Heart left ventricle (tissue), 16 donors: Measurements from ENCODE around the gene ERBB2. TPM values are rescaled to one million over a fixed set of nuclear protein-coding genes. Genes with fewer than 3 reads are reported as not detected.
A peak's percentile ranks its signal among the peaks of the same experiment; 100 is the strongest.

Experiments used
- ATAC-seq, 4 donors: fragments of 200-7000 bp; cut with Tn5 transposase; one replicate each; pipeline ENCODE4 v1.9.1; 2020 to 2022; ENCODE audit warnings: moderate library complexity in 4 of 4, mild to moderate bottlenecking in 3 of 4, moderate number of reproducible peaks in 1 of 4
- DNase-seq, 5 donors: peaks; one replicate each; pipeline ENCODE4 v3.0.0-alpha.2; 2020
- H3K27ac ChIP-seq, 12 donors: fragments of 200-600 bp; sonication (generic) in 4 of 12; one replicate each; pipeline versions ENCODE4 v1.5.0 to v1.8.0; 2016 to 2022; ENCODE audit warnings: mild to moderate bottlenecking in 2 of 12
- H3K27me3 ChIP-seq, 9 donors: fragments of 200-600 bp; sonication (generic) in 2 of 9; one replicate each; pipeline versions ENCODE4 v1.5.1 to v1.8.0; 2016 to 2022; ENCODE audit warnings: mild to moderate bottlenecking in 3 of 9
- H3K36me3 ChIP-seq, 9 donors: fragments of 200-600 bp; sonication (generic) in 2 of 9; one replicate each; pipeline versions ENCODE4 v1.5.0 to v1.8.0; 2018 to 2022; ENCODE audit warnings: mild to moderate bottlenecking in 2 of 9
- H3K4me1 ChIP-seq, 12 donors: fragments of 200-600 bp; sonication (generic) in 4 of 12; one replicate each; pipeline versions ENCODE4 v1.5.0 to v1.8.0; 2016 to 2022; ENCODE audit warnings: mild to moderate bottlenecking in 3 of 12
- H3K4me3 ChIP-seq, 12 donors: fragments of 200-600 bp; sonication (generic) in 4 of 12; one replicate each; pipeline versions ENCODE4 v1.5.0 to v1.8.0; 2017 to 2022; ENCODE audit warnings: mild to moderate bottlenecking in 9 of 12, moderate library complexity in 4 of 12
- H3K9me3 ChIP-seq, 12 donors: fragments of 200-600 bp; sonication (generic) in 4 of 12; one replicate each; pipeline versions ENCODE4 v1.5.0 to v1.8.0; 2016 to 2022; ENCODE audit warnings: mild to moderate bottlenecking in 1 of 12
- POLR2A ChIP-seq, 2 donors: fragments of 450-650 bp; IDR thresholded peaks; one replicate each; pipeline ENCODE4 v1.6.1; 2017; ENCODE audit warnings: antibody characterized with exemption in 2 of 2, mild to moderate bottlenecking in 2 of 2, moderate library complexity in 2 of 2
- WGBS, 4 donors: extraction: QIAGEN DNeasy Blood & Tissue Kit in 2 of 4; methylation state at CpG; one replicate each; pipeline versions ENCODE4 v1.1.5 to v1.1.7; 2013 to 2018; 5-methylcytosine and 5-hydroxymethylcytosine counted together
- intact Hi-C, 10 donors: fragments of 100-400 bp; cut with DNase I; formaldehyde crosslinking; loops; one replicate each; pipeline versions ENCODE4 v1.11.1 to v1.14.2; 2022
- long read RNA-seq, 3 donors: library from polyadenylated mRNA; unstranded; transcript quantifications; one replicate each; pipeline ENCODE4 v2.0.0, GENCODE V29; 2020 to 2021
- polyA plus RNA-seq, 2 donors: library from polyadenylated mRNA; stranded (reverse); fragments of 200-250 nt; gene quantifications; one replicate each; pipeline ENCODE4 v1.2.3, GENCODE V29; 2013
- total RNA-seq, 9 donors: library from RNA; depleted of rRNA in 2 of 9; stranded (reverse); fragments of >200 nt in 2 of 9; fragmentation: NEBNext Ultra II Directional in 3 of 9; extraction: Animal tissue kit (Norgen Biotek cat#: 25700) in 3 of 9; gene quantifications; one replicate each; pipeline versions ENCODE4 v1.1.0 to v1.2.4, GENCODE V29; 2016 to 2023
- TF ChIP-seq, protein P1 (sequence below), 12 donors: fragments of 200-600 bp; sonication (generic) in 4 of 12; IDR thresholded peaks; one replicate each; pipeline versions ENCODE4 v1.5.0 to v1.8.0; 2018 to 2022; ENCODE audit warnings: antibody characterized with exemption in 12 of 12, mild to moderate bottlenecking in 5 of 12
- donor health status: ischemic (EF 13 %, LVEDD 7.1; RV severe dilation, severe dysfunction).
- donor health status: healthy with polysubstance abuse.
- donor health status: DM: no; HTN: yes; CAD: no.
- donor health status: DM: no; HTN: no; CAD: no.
- donor health status: ischemic (EF 25% LVEDD 6.9; RV normal size, moderate dysfunction).
- donor health status: ischemic (EF 25% LVEDD 5.7; RV mildly dilated, moderate dysfunction).
- donor health status: healthy.
- donor health status: DM: yes; HTN: yes; CAD: no.
- donor health status: ischemic (EF 35%, LVEDD 5.7; RV mildly dilated, moderate dysfunction).
- donor health status: nonischemic (EF 11% LVEDD 7.7; RV severe dilation, severe dysfunction).
- donor health status: DM: yes; HTN: yes; CAD: no.
- donor health status: PGD.
- donor health status: ischemic (EF 29% LVEDD 5.4; RV normal size, mild dysfunction).
- donor health status: nonischemic (EF 23%, LVEDD 6.1; RV moderate dilation, normal function).

ERBB2 gene
- total RNA-seq: 10 to 100 TPM; 51.4 to 95.1 (median 79.3) TPM
- 10 to 100 TPM; 29.7 to 77.4 TPM for polyA plus RNA-seq
- long read RNA-seq, donor 1, full-length matches to known transcripts: 10 of 82 reads
- long read RNA-seq, donor 1, partial matches to known transcripts: 67 of 82 reads
- long read RNA-seq, donor 1, other reads (novel, unspliced or antisense): 5 of 82 reads
- long read RNA-seq, donor 2, full-length matches to known transcripts: 12 of 152 reads
- long read RNA-seq, donor 2, partial matches to known transcripts: 129 of 152 reads
- long read RNA-seq, donor 2, other reads (novel, unspliced or antisense): 11 of 152 reads
- long read RNA-seq, donor 3, full-length matches to known transcripts: 6 of 72 reads
- long read RNA-seq, donor 3, partial matches to known transcripts: 59 of 72 reads
- long read RNA-seq, donor 3, other reads (novel, unspliced or antisense): 7 of 72 reads

DNA sequence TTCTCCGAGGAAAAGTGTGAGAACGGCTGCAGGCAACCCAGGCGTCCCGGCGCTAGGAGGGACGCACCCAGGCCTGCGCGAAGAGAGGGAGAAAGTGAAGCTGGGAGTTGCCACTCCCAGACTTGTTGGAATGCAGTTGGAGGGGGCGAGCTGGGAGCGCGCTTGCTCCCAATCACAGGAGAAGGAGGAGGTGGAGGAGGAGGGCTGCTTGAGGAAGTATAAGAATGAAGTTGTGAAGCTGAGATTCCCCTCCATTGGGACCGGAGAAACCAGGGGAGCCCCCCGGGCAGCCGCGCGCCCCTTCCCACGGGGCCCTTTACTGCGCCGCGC lies at the start of gene ERBB2:
Gene ERBB2 (plus strand): TSS at position 247 of the 330 bp plus-strand sequence. CDS start 175 bp downstream, outside the sequence.
- Histone ChIP-seq H3K27me3 (peaks cover 0 to 13% (median 0%) of the 10 kb centered on the region in 9 donors), H3K9me3 (no peaks in the 10 kb centered on the region), H3K36me3 (peaks cover 0 to 5% (median 0%) of the 10 kb centered on the region in 9 donors), H3K4me3 (peak within 1 kb of the TSS; percentile 71 to 99 (median 90)), H3K4me1 (peaks cover 0 to 48% (median 16%) of the 10 kb centered on the region in 12 donors), H3K27ac (peak within 1 kb of the TSS; percentile 54 to 94 (median 90))
- peak; percentile 66 to 87 (median 86) for ATAC-seq
- peak; percentile 74 to 83 (median 78) for DNase-seq
- WGBS, 4 donors: 1 to 3% (median 2%) methylated on average over 12 to 20 of the region's 20 CpGs
- TF ChIP-seq POLR2A (IDR thresholded peaks at IDR 0.05): peak in 1 of 2 donors; percentile 58
- TF ChIP-seq, protein P1, sequence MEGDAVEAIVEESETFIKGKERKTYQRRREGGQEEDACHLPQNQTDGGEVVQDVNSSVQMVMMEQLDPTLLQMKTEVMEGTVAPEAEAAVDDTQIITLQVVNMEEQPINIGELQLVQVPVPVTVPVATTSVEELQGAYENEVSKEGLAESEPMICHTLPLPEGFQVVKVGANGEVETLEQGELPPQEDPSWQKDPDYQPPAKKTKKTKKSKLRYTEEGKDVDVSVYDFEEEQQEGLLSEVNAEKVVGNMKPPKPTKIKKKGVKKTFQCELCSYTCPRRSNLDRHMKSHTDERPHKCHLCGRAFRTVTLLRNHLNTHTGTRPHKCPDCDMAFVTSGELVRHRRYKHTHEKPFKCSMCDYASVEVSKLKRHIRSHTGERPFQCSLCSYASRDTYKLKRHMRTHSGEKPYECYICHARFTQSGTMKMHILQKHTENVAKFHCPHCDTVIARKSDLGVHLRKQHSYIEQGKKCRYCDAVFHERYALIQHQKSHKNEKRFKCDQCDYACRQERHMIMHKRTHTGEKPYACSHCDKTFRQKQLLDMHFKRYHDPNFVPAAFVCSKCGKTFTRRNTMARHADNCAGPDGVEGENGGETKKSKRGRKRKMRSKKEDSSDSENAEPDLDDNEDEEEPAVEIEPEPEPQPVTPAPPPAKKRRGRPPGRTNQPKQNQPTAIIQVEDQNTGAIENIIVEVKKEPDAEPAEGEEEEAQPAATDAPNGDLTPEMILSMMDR (IDR thresholded peaks at IDR 0.05): no peak
- intact Hi-C loops: loop anchor here in 2 of 10 donors (1.0 to 5.0 kb wide), 2 partner anchors 12 to 33 kb away; partner anchors contain the start of gene MIEN1 (in 1 of the 2)

DNA sequence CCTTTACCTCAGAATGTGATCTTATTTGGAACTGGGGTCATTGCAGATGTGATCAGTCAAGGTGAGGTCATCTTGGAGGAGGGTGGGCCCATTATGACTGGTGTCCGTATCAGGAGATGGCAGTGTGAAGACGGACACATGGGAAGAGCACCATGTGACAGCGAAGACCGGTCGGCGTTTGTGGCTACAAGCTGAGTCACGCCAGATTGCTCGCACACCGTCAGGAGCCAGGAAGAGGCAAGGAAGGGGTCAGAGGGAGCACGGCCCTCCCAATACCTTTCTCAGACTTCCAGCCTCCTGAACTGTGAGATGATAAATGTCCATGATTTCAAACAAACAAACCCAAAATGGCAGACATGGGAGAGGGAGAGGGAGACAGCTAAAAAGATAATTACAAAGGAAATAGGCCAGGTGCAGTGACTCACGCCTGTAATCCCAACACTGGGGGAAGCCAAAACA lies 49.7 kb upstream of the ERBB2 start:
- no peak for DNase-seq
- ATAC-seq: no peak

DNA sequence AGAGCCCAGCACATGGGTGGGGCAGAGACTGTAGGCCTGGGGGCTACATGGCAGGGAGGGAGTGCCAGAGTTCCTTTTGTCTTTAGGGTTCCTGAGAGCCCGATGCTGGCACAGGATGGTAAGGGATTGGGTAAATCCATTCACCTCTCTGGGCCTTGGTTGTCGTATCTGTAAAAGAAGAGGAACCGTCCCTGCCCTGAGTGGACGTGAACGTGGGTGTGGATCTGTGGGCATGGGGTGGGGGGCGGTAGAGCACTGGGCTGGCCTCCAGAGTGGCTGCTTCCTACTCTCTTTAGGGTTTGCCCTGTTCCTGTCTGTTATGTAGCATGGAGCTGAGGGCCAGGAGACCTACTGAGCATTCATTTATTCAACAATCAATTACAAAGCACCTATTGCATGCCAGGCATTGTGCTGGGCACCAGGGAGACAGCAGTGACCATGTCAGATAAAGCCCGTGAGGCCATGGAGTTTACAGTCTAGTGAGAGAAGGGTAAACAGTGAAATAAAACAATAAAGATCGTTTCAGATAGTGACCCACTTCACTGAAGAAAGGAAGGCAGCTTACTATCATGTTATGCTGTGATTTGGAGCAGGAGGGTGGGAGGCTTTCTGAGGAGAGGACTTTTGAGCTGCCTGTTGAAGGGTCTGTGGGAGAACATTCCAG lies 47.8 kb upstream of the ERBB2 start:
- Histone ChIP-seq H3K27ac (peak overlapping the region in 2 of 12 donors; percentile 19 to 30), H3K4me1 (peaks cover 0 to 39% (median 8%) of the 10 kb centered on the region in 12 donors), H3K36me3 (peaks cover 0 to 23% (median 5%) of the 10 kb centered on the region in 9 donors), H3K27me3 (no peaks in the 10 kb centered on the region), H3K9me3 (no peaks in the 10 kb centered on the region), H3K4me3 (no peak overlapping the region)
- intact Hi-C loops: no loop called here
- no peak for TF ChIP-seq POLR2A (IDR thresholded peaks at IDR 0.05)
- TF ChIP-seq, protein P1 (IDR thresholded peaks at IDR 0.05): no peak
- no peak for ATAC-seq
- WGBS, 4 donors: 62 to 76% (median 71%) methylated on average over 8 of the region's 8 CpGs
- no peak for DNase-seq

More for the DNA sequence above, 49.7 kb upstream of the ERBB2 start:
- H3K9me3 ChIP-seq: no peaks in the 10 kb centered on the region
- 90 to 94% (median 91%) methylated on average over 11 of the region's 11 CpGs for whole genome bisulfite sequencing, 4 donors
- intact Hi-C loops: no loop called here
- H3K4me3 ChIP-seq: no peak overlapping the region
- no peak overlapping the region for H3K27ac ChIP-seq
- no peak for TF ChIP-seq POLR2A (IDR thresholded peaks at IDR 0.05)
- TF ChIP-seq, protein P1 (IDR thresholded peaks at IDR 0.05): no peak
- H3K27me3 ChIP-seq: no peaks in the 10 kb centered on the region
- H3K36me3 ChIP-seq: peaks cover 0 to 17% (median 5%) of the 10 kb centered on the region in 9 donors
- H3K4me1 ChIP-seq: peaks cover 0 to 41% (median 12%) of the 10 kb centered on the region in 12 donors
